Naive thymus-derived CD8-positive, alpha-beta T cell (primary cell): ENCODE measurements around the gene OCA2. TPM values are rescaled to one million over a fixed set of nuclear protein-coding genes. Genes with fewer than 3 reads are reported as not detected.

Source experiments
- ATAC-seq, 2 donors: fragments of 150-1000 bp; cut with Tn5 transposase in 1 of 2; sonication (Bioruptor Pico), chemical (Tn5 transposase) in 1 of 2; 1 replicate in 1 of 2; 2 replicates in 1 of 2; pipeline ENCODE4 v1.10.0; 2021; ENCODE audit warnings: mild to moderate bottlenecking in 2 of 2, moderate library complexity in 2 of 2
- POLR2A ChIA-PET: fragments of 350-600 bp; sonication (Branson Sonifier 250); formaldehyde crosslinking; loops from one replicate; lab custom pipeline; 2021; ENCODE audit warnings: antibody characterized with exemption; lab: Charles Lee
- DNase-seq, 10 donors: peaks; one replicate each; pipeline versions ENCODE4 v3.0.0 to v3.0.0-alpha.2; 2020 to 2022
- H3K27ac Mint-ChIP-seq, 10 donors: one replicate each; pipeline ENCODE4 v1.8.0; 2020 to 2022; ENCODE audit warnings: mild to moderate bottlenecking in 10 of 10, mixed read lengths in 10 of 10, moderate library complexity in 4 of 10, inconsistent platforms in 1 of 10
- H3K27me3 Mint-ChIP-seq, 5 donors: one replicate each; pipeline ENCODE4 v1.8.0; 2021 to 2022; ENCODE audit warnings: mixed read lengths in 5 of 5
- H3K36me3 Mint-ChIP-seq, 3 donors: one replicate each; pipeline ENCODE4 v1.8.0; 2020 to 2022; ENCODE audit warnings: mixed read lengths in 3 of 3, mild to moderate bottlenecking in 2 of 3, inconsistent platforms in 1 of 3
- H3K4me1 Mint-ChIP-seq, 4 donors: one replicate each; pipeline ENCODE4 v1.8.0; 2021 to 2022; ENCODE audit warnings: mixed read lengths in 4 of 4
- H3K4me3 Mint-ChIP-seq, 10 donors: one replicate each; pipeline ENCODE4 v1.8.0; 2020 to 2022; ENCODE audit warnings: mild to moderate bottlenecking in 10 of 10, mixed read lengths in 10 of 10, moderate library complexity in 6 of 10, inconsistent platforms in 1 of 10
- H3K9me3 Mint-ChIP-seq, 9 donors: one replicate each; pipeline ENCODE4 v1.8.0; 2020 to 2022; ENCODE audit warnings: mixed read lengths in 9 of 9, mild to moderate bottlenecking in 3 of 9, inconsistent platforms in 1 of 9, moderate library complexity in 1 of 9
- polyA plus RNA-seq, 3 donors: library from polyadenylated mRNA; unstranded; fragments of 300-500 nt; fragmentation: Illumina TruSeq; gene quantifications; one replicate each; pipeline ENCODE4 v1.2.3, GENCODE V29; 2021
- total RNA-seq, 8 experiments: library from RNA in 2 of 8; stranded (reverse) in 2 of 8; gene quantifications; one replicate each; pipeline ENCODE4 v1.2.3 and lab custom pipeline; 2021 to 2026

Gene OCA2
- total and polyA plus RNA-seq, 5 experiments from 2014 or later: not detected

DNA sequence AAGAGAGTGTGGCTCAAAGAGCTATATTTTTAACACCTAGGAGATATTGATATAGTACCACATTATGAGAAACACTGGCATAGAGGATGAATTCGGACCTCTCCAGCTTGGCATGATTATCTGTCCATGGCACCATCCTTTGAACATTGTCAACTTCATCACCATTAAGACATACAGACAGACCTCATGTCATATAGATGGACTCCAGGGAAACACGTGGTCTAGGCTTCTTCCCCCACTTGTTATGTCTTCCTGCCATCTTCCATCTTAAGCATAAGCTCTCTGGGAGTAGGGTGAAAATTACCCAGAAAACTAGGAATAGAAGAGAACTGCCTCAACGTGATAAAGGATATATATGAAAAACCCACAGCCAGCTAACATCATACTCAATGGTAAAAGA, 51.8 kb downstream of the OCA2 start:
- Mint-ChIP-seq H3K27ac (no peak overlapping the region), H3K4me3 (no peak overlapping the region), H3K9me3 (peaks cover 0 to 15% (median 6%) of the 10 kb centered on the region in 9 donors), H3K27me3 (peaks cover 8 to 24% (median 14%) of the 10 kb centered on the region in 5 donors), H3K4me1 (no peaks in the 10 kb centered on the region), H3K36me3 (no peaks in the 10 kb centered on the region)
- no peak for DNase-seq
- POLR2A ChIA-PET: no interaction called here
- ATAC-seq: no peak

DNA sequence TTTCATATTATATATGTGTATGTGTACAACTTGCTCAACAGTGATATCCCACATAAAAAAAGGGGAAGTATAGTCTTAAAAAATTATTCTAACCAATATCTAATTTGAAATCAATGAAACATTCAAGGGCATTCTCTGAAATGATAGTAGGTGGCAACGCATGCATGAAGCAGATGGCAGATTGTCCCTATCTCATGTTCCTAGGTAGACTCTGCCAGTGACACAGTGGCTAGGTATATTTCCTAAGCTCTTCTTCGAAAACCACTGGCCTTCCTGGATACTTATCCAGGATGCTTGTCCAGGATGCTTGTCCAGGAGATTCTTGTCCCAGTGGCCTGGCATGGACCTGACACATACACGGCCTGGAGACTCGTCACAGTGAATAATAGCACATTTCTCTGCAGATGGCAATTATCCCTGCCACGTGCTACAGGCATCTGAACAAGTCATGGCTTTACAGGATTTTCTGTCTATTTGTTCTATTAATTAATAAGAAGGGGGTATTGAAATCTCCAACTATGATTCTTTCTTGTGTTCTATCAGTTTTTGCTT, 54.9 kb downstream of the OCA2 start:
- no peaks in the 10 kb centered on the region for H3K36me3 Mint-ChIP-seq
- H3K27ac Mint-ChIP-seq: no peak overlapping the region

DNA sequence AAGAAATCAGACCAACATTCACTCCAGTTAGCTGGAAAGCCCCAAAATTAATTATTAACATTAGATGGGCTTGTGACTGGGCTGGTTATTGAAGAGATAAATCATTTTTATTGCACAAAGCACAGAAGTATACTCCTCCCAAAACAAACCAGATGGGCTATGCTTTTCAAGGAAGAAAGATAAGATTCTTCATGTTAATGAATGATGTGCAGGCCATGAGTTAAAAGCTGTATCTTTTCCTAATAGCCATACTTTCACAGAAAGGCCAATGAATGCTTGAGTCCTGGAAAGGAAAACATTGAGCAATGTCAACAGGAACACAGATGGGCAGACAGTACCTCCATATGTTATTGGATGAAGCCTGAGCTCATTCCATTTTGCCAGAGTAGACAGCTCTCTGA, 55.4 kb downstream of the OCA2 start:
- DNase-seq (no peak), ATAC-seq (no peak)
- H3K27me3 Mint-ChIP-seq: peaks cover 10 to 38% (median 17%) of the 10 kb centered on the region in 5 donors
- H3K9me3 Mint-ChIP-seq: peaks cover 0 to 15% (median 6%) of the 10 kb centered on the region in 9 donors
- POLR2A ChIA-PET: no interaction called here
- no peak overlapping the region for H3K4me3 Mint-ChIP-seq
- no peaks in the 10 kb centered on the region for H3K36me3 Mint-ChIP-seq
- H3K27ac Mint-ChIP-seq: no peak overlapping the region
- no peaks in the 10 kb centered on the region for H3K4me1 Mint-ChIP-seq

More for the DNA sequence above, 54.9 kb downstream of the OCA2 start:
- Mint-ChIP-seq H3K27me3 (peaks cover 10 to 33% (median 16%) of the 10 kb centered on the region in 5 donors), H3K9me3 (peaks cover 0 to 15% (median 6%) of the 10 kb centered on the region in 9 donors), H3K4me3 (no peak overlapping the region), H3K4me1 (no peaks in the 10 kb centered on the region)
- no peak for DNase-seq
- ATAC-seq: no peak
- POLR2A ChIA-PET: no interaction called here

DNA sequence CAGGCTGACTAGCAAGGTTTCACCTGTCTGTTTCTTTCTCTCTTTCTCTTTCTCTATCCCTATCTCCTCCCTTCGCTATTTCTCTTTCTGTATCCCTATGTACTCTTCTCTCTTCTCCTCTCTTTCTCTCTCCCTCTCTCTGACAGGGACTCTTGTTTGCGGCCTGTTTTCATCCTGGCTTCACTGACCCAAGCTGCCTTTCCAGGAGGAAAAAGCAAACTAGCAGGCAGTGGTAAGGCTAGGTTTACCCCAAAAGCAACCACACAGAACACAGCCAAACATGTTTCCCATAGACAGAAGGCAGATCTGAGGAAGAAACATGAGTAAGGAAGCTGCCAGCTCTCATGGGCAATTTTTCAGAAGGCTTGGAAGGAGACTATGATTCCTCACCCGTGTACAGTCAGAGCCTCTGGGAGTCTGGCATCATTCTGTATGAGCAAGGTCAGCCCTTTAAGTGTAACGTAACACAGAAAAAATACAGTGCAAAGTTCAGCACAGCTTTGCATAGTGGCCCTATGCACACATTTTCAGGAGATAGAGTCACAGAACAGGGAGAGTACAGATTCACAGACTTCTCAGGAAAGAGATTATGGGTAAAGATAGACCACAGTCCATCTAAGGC, 61.0 kb downstream of the OCA2 start:
- Mint-ChIP-seq H3K4me3 (no peak overlapping the region), H3K36me3 (no peaks in the 10 kb centered on the region), H3K4me1 (peaks cover 0 to 2% (median 0%) of the 10 kb centered on the region in 4 donors), H3K27ac (no peak overlapping the region), H3K27me3 (peaks cover 8 to 34% (median 13%) of the 10 kb centered on the region in 5 donors), H3K9me3 (no peaks in the 10 kb centered on the region)
- POLR2A ChIA-PET: no interaction called here
- DNase-seq (no peak), ATAC-seq (no peak)

DNA sequence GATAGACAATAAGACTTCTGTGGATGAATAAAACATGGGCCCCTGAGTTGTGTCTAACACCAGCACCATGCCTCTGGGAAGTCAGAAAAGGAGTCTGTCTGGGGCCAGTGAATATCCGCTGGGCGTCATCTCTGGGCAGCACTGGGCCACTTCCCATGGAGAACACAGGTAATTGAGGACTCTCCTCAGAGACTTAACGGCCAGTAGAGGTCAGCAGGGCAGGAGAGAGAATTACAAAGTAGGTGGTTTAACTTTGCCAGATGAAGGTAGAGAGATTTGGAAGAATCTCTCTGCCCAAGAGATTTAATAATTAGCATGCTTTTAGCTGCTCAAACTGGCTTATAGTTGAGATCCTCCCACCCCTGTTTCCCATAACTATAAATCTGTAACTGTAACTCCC, 65.7 kb downstream of the OCA2 start:
- Mint-ChIP-seq H3K9me3 (no peaks in the 10 kb centered on the region), H3K4me3 (no peak overlapping the region), H3K36me3 (no peaks in the 10 kb centered on the region), H3K4me1 (peaks cover 0 to 2% (median 0%) of the 10 kb centered on the region in 4 donors), H3K27ac (no peak overlapping the region), H3K27me3 (peaks cover 3 to 31% (median 8%) of the 10 kb centered on the region in 5 donors)
- POLR2A ChIA-PET: no interaction called here
- no peak for ATAC-seq
- no peak for DNase-seq

DNA sequence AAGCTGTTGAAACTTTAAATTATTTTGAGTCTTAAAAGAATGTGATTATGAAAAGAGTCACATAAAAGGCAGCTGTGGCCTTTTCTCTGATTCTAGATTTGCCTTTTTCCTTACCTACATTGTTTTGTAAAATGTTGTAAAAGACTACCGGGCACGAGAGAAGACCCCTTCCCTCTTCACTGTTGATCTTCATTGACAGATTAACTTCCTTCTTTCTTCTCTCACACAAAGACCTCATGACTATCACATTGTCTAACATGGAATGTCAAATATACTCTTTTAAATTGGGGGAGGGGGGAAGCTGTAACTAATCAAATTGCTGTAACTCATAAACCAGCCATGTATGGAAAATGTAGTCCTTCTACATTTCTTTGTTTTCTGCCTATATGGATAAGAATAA, 68.3 kb downstream of the OCA2 start:
- no peak overlapping the region for H3K27ac Mint-ChIP-seq
- POLR2A ChIA-PET: no interaction called here
- no peaks in the 10 kb centered on the region for H3K4me1 Mint-ChIP-seq
- no peaks in the 10 kb centered on the region for H3K36me3 Mint-ChIP-seq
- H3K27me3 Mint-ChIP-seq: peaks cover 0 to 9% (median 3%) of the 10 kb centered on the region in 5 donors
- no peak for ATAC-seq
- DNase-seq: no peak
- H3K9me3 Mint-ChIP-seq: no peaks in the 10 kb centered on the region
- no peak overlapping the region for H3K4me3 Mint-ChIP-seq

DNA sequence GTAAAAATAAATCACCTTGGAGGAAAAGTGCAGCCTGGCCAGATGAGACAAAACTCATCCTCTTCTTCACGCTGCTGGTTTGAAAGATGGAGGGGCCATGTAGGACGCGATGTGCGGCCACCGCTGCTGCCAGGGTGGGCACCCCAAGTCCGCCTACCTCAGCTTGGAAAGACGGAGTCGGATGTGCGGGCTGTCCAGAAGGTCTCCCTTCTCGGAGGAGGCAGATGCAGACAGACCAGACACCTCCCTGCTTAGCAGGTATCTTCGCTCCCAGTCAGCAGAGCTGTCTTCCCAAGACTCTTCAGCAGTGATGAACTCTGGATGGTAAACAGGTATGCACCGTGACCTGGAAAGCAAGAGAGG, 71.4 kb downstream of the OCA2 start:
- H3K4me1 Mint-ChIP-seq: no peaks in the 10 kb centered on the region
- no peaks in the 10 kb centered on the region for H3K36me3 Mint-ChIP-seq
- no peak for DNase-seq
- H3K27me3 Mint-ChIP-seq: peaks cover 0 to 13% (median 4%) of the 10 kb centered on the region in 5 donors
- no peaks in the 10 kb centered on the region for H3K9me3 Mint-ChIP-seq
- no peak overlapping the region for H3K4me3 Mint-ChIP-seq
- ATAC-seq: no peak
- no peak overlapping the region for H3K27ac Mint-ChIP-seq
- POLR2A ChIA-PET: no interaction called here

DNA sequence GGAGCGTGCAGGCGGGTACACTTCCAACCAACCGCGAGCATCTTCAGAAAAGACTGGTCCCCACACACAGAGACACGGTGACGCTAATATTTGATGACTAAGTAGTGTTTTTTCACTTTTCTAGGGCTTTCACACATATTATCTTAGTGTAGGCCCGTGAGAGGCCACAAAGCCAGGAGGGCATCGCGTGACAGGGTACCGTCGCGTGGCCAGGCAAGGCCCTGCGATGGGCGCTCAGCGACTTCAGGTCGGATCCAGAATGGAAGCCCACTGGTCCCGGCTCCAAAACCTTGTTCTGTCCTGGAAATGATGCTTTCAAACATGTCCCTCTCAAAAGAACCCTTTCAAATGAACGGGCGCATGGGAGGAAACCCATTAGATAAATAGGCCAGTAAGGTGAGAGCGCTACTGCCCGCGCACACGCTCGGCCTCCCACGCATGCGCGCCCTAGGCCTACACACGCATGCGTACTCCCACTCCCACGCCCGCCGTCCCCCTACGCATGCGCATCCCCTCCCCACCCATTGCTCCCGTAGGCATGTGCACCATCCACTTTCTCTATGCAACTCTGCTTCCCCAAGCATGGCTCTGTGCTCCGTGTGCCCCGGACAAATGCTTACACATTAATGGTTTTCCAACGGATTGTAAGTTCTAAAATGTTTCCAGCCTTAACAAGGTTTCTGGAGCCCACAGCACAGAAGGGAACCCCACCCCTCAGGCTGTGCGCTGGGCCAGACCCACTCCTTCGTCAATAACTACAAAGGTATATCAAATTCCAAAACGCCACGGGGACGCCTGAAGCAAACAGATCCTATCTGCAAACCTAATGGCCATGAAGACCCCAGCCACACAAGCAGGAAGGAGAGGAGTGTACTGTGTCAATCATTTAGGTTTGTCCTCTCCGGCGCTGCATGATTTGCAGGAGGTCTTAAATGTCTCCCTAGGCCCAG, 72.1 kb downstream of the OCA2 start:
- H3K4me1 Mint-ChIP-seq: no peaks in the 10 kb centered on the region
- POLR2A ChIA-PET: no interaction called here
- H3K4me3 Mint-ChIP-seq: no peak overlapping the region
- H3K27me3 Mint-ChIP-seq: peaks cover 0 to 13% (median 4%) of the 10 kb centered on the region in 5 donors
- no peaks in the 10 kb centered on the region for H3K9me3 Mint-ChIP-seq
- H3K27ac Mint-ChIP-seq: no peak overlapping the region
- H3K36me3 Mint-ChIP-seq: no peaks in the 10 kb centered on the region
- DNase-seq (no peak), ATAC-seq (no peak)

DNA sequence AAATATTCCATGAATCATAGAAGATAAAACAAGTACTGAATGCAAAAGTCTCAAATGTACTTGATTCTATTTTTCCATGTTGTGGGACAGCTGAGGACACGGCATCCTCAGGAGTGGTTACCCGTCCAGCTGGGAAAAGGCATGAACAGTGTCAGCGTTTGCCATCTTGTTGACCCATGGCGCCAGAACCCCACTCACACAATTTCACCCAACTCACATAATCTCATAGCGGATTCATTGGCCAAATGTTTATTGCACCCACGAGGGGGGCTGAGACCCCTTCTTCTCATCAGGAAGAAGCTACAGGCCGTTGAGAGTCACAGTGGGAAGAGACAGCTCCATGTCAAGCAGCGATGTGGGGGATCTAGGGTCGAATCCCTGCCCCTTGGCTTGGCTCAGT, 72.9 kb downstream of the OCA2 start:
- ATAC-seq: no peak
- DNase-seq: no peak
- POLR2A ChIA-PET: no interaction called here
- H3K9me3 Mint-ChIP-seq: no peaks in the 10 kb centered on the region
- no peaks in the 10 kb centered on the region for H3K4me1 Mint-ChIP-seq
- peaks cover 0 to 13% (median 4%) of the 10 kb centered on the region in 5 donors for H3K27me3 Mint-ChIP-seq
- H3K36me3 Mint-ChIP-seq: no peaks in the 10 kb centered on the region
- no peak overlapping the region for H3K4me3 Mint-ChIP-seq
- H3K27ac Mint-ChIP-seq: no peak overlapping the region

DNA sequence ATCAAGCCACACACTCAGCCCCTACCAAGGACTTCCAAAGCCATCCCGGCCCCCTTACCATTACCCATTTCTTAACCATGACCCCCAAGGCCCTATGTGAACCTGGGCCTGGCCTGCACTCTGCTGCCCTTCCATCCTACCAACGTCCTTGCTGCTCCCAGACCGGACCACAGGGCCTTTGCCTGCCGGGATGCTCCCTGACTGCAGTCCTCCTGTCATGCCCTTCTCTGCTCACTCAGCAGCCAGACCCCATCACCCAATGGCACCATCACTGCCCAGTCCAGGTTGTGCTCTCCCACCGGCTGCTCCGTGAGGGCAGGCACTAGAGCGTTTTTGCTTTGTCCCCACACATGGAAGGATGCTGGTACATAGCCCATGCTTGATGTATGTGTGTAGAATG, 73.7 kb downstream of the OCA2 start:
- Mint-ChIP-seq H3K27ac (peak overlapping the region in 1 of 10 donors; percentile 57), H3K36me3 (no peaks in the 10 kb centered on the region), H3K4me1 (no peaks in the 10 kb centered on the region), H3K9me3 (no peaks in the 10 kb centered on the region), H3K27me3 (peaks cover 0 to 16% (median 4%) of the 10 kb centered on the region in 5 donors), H3K4me3 (no peak overlapping the region)
- POLR2A ChIA-PET: no interaction called here
- DNase-seq (no peak), ATAC-seq (no peak)

DNA sequence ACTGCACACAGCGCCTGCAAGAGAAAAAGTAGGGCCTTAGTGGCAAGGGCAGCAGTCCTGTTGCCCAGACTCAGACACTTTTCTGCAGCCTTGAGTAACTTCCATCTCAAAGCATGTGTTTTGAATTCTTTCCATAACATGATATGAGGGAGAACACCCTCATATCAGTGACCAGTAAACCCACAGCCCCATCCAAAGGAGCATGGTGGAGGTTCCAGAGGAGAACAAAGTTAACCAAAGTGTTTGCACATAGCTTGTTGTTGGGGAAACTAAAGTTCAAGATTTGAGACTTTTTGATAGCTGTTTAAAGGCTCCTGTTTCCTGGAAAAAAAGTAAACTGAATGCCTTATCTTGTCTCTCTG, 74.2 kb downstream of the OCA2 start:
- POLR2A ChIA-PET: no interaction called here
- Mint-ChIP-seq H3K27ac (no peak overlapping the region), H3K4me3 (no peak overlapping the region), H3K9me3 (no peaks in the 10 kb centered on the region), H3K36me3 (no peaks in the 10 kb centered on the region), H3K4me1 (no peaks in the 10 kb centered on the region), H3K27me3 (peaks cover 0 to 14% (median 3%) of the 10 kb centered on the region in 5 donors)
- no peak for ATAC-seq
- DNase-seq: no peak

DNA sequence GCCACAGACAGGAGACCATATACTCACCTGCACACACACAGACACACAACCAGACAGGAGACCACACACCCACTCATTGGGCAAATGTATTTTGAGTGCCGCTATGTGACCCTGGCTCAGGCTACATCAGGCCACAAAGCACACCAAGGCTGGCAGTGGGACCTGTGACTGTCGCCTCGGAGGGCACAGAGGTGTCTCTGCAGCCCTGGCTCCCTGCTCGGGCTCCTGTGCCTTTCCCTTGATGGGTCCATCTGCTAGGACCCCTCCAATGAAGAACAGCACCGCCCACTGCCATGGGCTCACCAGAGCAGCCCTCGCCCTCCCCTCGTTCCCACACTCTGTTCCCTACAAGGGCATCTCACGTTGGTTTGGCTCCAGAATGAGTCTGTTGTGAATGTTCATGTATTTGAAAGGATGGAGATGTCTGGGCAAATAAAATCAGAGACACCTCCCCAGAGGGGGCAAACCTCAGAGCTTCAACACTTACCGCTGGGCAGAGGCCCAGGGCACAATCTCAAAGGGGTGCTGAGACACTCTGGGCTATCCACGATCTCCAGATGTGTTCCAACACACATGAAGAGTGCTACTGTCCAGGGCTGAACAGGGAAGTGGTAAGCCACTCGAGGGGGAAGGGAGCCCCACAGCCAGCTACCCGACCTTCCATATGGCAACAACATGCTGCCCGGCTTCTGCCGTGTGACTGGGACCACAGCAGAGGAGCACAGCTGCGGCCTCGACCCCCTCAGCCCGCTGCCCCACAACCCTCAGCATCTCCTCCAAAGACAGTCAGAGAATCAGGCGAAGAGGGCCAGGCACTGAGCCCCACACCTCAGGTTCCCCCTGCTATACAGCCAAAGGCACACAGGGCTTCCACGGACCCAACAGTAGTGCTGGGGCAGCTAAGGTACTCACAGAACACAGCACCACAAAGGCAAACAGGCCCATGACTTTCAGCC, 74.9 kb downstream of the OCA2 start:
- H3K27ac Mint-ChIP-seq: no peak overlapping the region
- H3K4me3 Mint-ChIP-seq: no peak overlapping the region
- DNase-seq (no peak), ATAC-seq (no peak)
- no peaks in the 10 kb centered on the region for H3K9me3 Mint-ChIP-seq
- POLR2A ChIA-PET: no interaction called here
- H3K27me3 Mint-ChIP-seq: peaks cover 0 to 13% (median 0%) of the 10 kb centered on the region in 5 donors
- no peaks in the 10 kb centered on the region for H3K4me1 Mint-ChIP-seq
- H3K36me3 Mint-ChIP-seq: no peaks in the 10 kb centered on the region
